Ramos (cell line): ENCODE data around the gene ABCB6.
"Not testable (repeated sequence)": the region's sequence is repeated elsewhere in the genome, so short reads cannot be mapped to it uniquely, and the experiment has no call there.

Experiments used
- in situ Hi-C: fragments of 300-500 bp; cut with MboI; formaldehyde crosslinking; loops from one replicate; pipeline ENCODE4 v1.14.3; 2022; ENCODE audit warnings: low sequenced_read_pairs; ENCODE audit not compliant: unreplicated experiment

The ABCB6 gene

DNA sequence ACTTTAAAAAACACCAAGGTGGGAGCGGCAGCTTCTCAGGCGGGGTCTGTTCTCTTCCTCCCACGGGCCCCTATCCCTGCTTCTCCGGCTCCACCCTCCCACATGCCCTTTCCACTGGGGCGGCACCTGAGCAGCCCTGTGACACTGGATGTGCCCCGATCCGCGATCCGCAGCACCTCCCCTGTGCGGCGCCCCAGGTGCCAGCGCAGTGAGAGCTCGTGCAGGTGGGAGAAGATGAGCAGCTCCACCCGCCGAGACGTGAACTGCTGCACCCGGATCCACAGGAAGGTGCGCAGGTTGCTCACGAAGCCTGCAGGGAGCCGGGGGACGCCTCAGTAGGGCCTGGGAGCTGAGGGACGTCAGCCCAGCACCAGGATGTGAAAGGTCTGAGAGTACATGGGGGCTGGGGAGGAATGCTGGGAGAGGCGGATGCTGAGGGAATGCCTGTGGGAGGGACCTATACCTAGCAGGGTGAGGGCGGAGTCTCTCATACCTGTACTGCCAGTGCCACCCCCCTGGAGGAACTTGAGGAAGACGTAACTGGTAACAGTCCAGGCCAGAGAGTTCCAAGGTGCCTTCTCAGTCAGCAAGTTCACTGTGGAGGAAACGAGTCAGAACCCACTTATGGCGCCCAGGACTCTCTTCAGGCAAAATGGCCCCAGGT is 2.8 kb downstream of the ABCB6 start:
- in situ Hi-C loops = no loop called here

DNA sequence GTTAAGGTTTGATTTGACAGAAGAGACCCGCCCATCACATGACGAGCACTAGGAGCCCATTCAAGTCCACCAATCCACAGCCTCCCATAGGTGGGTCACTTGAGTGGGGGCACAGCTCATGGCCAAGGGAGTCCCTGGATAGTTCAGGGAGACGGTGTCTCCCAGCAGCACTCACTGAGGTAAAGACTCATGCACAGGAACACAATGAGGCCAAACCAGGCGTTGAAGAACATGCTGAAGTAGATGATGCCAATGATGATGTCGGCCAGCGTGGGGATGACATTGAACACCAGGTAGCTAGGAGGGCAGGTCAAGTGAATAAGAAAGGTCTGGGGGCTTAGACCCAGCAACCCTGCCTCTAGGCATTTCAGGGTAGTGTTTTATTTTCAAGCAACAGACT is 4.0 kb downstream of the ABCB6 start:
- in situ Hi-C loops = no loop called here

DNA sequence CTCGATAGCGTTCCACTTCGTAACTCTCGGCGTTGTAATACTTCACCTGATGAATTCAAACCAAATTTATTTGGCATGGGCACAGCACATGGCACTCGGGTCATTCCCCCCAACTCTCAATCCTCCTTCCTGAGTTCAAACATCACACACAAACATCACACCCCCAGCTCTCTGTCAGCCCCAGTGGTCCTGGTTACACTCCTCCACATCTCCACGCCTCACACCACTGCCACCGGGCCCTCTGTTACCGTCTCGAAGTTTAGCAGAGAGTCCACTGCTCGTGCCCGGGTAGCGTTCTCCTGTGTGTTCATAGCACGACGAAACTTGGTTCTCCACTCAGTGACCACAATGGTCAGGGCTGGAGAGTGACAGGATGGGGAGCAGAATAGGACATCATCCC is 4.6 kb downstream of the ABCB6 start:
- in situ Hi-C loops = no loop called here

DNA sequence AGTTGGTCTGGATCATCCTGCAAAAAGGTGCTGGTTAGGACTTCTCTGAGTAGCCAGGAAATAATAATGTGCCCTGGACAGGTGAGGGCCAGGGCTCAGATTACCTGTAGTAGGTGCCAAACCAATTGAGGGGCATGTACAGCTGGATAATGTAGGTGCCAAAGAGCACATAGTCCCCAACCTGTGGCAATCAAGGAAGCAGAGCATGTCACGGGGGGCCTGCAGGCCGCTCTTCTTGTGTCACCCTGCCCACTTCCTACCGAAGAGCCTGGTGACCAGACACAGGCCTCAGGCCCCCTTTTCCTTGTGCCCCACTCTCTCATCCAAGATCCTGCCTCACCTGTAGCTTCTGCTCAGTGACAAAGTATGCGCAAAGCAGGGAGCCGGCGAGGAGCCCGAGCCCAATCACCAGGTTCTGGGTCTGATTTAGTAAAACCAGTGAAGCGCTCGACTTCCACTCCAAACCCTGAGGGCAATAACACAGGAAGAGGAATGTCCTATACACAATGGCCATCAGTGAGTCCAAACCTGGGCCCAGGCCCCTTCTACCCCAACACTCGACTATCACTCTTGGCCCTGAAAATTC is 5.2 kb downstream of the ABCB6 start:
- in situ Hi-C loops = no loop called here

DNA sequence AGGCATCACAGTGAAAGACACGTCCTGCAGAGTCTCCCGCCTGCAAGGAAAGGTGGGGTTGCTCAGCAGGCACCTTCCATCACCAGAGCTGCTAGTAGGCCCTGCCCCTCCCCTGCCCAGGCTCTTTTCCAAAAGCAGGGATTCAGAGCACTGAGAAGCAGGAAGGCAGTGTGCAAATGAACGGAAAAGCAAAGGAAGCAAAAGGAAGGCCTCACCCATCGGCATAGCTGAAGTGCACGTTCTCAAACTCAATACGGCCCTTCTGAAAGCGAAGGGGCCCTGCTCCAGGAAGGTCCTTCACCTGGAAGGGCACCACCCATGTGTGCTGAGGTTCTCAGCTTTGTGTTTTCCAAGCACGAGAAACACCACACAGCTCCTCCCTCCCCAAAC is 5.7 kb downstream of the ABCB6 start:
- in situ Hi-C loops = no loop called here

DNA sequence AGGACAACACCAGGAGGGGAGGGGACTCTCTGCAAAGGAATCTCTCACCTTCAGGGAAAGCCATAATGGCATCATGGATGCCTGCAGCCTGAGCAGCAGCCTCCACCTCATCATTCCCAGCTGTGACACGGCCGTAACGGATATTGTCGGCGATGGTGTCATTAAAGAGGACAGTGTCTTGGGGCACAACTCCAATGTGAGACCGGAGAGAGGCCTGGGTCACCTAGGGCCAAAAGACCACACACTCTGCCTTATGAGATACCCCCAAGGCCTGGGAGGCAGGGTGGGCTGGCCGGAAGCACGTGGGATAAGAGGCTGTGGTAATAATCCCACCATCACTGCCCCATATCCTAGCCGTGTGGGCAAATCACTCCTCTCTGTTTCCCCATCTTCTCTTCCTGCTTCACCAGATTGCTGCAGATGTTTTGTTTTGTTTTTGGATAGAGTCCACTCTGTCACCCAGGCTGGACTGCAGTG is 7.8 kb downstream of the ABCB6 start:
- in situ Hi-C loops = no loop called here

DNA sequence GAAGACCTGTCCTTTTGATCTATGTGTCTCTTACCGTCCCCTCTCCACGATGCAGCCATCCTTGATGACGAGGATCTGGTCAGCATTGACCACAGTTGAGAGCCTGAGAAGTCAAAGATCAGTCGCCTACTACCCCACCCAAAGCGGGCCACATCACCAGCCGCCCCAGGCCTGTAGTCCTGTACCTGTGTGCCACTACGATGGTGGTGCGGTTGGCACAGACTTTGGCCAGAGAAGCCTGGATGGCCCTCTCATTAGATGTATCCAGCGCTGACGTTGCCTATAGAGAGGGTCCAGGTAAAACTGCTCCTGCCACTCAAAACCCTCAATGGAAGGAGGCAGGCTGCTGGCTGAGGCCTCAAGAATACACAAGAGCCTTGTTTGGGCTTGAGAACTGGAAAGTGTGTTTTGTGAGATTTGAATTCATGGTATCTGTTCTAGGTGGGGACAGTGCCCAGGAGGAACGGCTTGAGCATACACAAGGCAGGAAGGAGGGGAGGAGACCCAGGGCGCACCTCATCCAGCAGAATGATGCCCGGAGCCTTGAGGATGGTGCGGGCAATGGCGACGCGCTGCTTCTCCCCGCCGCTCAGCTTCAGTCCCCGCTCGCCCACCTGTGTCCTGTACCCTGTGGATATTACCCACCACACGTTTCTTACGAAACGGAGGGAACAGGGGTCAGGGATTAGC is 8.4 kb downstream of the ABCB6 start:
- in situ Hi-C loops = no loop called here

DNA sequence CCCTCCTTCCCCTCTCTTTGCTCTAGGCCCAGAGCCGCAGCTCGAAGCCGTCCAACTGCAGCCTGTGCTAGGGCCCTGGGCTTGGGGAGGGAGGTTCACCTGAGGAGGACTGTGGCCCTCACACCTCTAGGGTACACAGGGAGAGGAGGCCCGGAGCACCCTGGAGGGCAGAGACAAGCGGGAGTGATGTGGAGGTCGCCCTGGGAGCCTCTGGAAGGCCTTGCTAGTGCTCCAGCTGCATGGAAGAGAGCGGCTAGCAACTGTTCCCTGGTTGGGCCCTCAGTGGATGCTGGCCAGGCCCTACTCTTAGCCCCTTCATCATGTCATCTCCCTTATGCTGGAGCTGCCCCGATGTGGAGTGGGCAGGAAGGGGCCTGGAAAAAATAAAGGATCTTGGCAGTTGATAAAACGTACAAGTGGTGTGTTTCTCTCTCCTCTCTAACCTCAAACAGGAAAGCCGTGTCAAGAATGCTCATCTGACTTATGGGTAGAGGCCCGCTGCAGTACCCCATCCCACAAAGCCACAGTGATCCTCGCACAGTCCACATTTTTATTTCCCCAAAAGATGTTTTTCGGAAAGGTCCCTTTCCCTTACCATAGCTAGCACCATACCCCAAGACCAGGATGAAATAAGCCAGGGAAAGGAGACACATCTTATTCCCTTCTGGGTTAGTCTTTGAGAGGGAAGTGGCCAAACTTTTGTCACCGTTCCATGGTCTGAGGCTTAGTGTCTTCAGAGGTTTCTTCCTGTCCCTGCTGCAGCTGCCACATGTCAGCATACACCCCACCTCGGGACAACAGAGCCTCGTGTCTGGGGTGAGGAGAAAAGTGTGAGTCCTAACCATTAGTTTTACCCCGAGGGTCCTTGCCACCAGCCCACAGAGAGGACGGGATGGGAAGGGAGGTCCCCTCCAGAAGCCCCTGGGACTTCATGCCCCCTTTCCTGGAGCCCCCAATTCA is 9.2 kb downstream of the ABCB6 start:
- in situ Hi-C loops = loop anchor here (5.0 kb wide), 1 partner anchor 37 kb away; the partner anchor contains the start of gene SLC23A3

DNA sequence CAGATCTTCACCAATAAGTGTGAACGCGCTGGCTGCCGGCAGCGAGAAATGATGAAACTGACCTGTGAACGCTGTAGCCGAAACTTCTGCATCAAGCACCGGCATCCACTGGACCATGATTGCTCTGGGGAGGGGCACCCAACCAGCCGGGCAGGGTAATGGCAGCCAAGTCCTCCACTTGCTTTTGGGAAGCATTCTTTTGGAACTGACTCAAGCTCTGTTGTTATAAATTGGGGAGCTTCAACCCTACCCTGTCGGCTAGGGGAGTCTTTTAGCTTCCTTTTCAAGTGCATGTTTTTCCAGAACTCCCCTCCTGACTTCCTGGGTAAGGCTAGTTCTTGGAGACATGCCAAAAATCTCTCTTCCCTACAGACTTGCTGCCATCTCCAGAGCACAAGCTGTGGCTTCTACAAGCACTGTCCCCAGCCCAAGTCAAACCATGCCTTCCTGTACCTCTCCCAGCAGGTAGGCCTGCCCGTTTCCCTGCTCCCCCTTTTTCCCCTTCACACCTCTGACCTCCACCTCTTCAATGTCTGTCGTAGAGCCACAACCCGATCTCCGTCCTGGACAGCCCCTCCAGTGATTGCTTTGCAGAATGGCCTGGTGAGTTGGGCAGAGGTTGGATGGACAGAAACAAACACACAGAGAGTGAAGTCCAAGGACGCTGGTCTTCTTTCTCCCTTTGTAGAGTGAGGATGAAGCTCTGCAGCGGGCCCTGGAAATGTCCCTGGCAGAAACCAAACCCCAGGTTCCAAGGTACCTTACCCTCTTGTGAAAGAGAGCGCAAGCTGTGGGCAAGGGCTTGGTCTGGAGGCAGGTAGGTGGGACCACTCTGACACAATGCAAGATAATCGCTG is 10.6 kb downstream of the ABCB6 start:
- in situ Hi-C loops = loop anchor here (5.0 kb wide), 1 partner anchor 36 kb away; the partner anchor contains the start of gene SLC23A3

DNA sequence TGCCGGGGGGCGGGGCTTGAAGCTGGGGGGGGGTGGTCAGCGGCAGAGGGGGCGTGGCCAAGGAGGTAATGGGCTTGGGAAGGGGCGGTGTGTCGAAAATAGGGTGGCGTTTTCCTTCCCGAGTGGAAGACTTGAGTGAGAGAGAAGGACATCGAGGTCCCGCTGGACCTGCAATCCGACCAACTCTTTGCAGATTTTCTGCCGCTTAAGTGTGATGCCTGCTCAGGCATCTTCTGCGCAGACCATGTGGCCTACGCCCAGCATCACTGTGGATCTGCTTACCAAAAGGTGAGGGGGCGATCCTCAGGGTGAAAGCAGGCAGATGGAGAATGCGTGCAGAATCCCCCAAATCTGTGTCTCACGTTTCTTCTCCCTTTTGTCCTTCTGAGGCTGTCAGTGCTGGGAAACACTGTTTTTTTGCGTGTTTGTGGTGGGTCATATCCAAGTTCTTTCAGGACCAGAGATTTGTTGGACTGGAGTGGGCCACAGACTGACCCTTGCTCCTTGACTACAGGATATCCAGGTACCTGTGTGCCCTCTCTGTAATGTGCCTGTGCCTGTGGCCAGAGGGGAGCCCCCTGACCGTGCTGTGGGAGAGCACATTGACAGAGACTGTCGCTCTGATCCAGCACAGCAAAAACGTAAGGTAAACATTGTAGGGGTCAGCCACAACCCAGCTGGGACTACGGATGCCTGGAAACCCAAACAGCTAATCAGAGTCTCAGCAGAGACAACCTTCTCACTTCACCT is 11.4 kb downstream of the ABCB6 start:
- in situ Hi-C loops = loop anchor here (5.0 kb wide), 1 partner anchor 35 kb away; the partner anchor contains the start of gene SLC23A3

DNA sequence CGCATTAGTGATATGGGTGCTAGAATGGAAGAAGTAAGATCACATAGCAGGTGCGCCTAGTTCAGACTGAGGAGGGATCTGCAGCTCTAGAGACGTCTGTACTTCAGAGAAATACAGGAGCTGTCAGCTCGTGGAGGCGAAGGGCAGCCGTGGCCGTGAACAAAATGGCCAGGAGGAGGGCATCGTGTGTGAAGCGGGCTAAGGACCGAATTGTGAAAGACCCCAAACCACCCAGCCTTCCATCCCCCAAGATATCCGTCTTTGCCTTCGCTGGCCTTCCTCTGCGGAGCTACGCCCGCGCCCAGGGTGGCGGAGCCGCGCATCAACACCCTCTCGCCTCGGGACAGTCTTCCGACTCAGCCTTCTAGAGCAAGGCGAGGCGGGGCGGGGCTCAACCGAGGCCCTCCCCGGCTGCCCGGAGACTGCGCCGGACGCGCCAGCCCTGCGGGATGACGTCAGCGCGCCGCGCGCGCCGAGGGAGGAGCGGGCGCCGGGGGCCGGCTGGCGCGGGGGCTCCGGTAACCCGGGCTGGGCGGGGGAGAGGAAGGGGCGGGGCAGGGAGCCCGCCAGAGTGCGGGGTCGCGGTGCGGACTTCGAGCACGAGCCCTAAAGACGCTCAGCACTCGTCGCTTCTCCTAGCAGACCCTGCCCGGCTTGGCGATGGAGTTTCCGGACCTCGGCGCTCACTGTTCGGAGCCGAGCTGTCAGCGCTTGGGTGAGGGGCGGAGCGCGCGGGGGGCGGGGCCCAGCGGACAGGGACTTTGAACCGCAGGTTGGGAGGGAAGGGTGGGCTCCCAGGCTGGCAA is 12.2 kb downstream of the ABCB6 start, which contains the start of gene ZFAND2B:
Gene ZFAND2B (plus strand): TSS at position 455 of the 806 bp plus-strand sequence. CDS start 206 bp downstream, at position 661.
- in situ Hi-C loops = loop anchor here (5.0 kb wide), 1 partner anchor 34 kb away; the partner anchor contains the start of gene SLC23A3

DNA sequence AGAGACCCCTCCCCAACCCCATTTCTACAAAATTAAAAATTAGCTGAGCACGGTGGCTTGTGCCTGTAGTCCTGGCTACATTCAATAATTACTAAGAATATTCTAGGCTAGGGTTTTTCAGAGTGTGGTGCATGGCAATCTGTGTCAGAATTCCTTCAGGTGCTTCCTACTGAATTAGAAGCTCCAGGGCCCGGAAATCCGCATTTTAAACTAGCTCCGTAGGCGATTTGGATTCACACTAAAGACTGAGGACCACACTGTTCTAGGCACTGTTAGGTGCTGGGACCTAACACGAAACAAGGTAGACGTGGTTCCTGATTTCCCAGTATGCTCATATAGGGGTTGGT is 12.8 kb downstream of the ABCB6 start:
- in situ Hi-C loops = loop anchor here (5.0 kb wide), 1 partner anchor 34 kb away; the partner anchor contains the start of gene SLC23A3

DNA sequence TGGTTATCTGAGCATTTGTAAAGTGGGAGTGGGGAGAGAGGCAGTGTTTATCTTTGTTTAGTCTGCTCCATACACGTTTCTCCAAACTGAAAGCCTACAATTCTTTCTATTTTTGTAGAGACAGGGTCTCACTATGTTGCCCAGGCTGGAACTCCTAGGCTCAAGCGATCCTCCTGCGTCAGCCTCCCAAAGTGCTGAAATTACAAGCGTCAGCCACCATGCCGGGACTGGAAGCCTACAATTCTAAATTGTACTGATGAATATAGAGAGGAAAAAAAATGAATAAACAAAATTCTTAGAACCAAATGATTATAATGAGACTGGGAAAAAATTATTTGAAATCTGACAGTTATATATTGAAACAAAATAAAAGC is 13.6 kb downstream of the ABCB6 start:
- in situ Hi-C loops = loop anchor here (5.0 kb wide), 1 partner anchor 33 kb away; the partner anchor contains the start of gene SLC23A3

DNA sequence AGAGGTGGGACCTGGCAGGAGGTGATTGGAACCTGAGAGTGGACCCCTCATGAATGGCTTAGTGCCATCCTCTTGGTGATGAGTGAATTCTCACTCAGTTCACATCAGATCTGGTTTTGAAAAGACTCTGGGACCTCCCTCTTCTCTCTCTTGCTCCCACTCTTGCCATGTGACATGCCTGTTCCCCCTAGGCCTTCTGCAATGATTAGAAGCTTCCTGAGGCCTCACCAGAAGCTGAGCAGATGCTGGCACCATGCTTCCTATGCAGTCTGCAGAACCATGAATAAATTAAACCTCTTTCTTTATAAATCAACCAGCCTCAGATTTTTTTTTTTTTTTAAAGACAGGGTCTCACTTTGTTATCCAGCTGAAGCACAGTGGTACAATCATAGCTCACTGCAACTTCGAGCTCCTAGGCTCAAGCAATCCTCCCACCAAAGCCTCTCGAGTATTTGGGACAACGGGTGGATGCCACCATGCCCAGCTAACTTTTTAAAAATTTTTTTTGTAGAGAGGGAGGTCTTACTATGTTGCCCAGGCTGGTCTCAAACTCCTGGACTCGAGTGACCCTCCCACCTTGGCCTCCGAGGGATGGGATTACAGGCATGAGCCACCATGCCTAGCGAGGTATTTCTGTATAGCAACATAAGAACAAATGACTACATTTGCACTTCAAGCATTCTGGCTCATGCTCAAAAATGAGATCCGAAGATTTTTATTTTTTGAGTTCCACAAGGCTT is 14.2 kb downstream of the ABCB6 start:
- in situ Hi-C loops = loop anchor here (5.0 kb wide), 1 partner anchor 32 kb away; the partner anchor contains the start of gene SLC23A3

DNA sequence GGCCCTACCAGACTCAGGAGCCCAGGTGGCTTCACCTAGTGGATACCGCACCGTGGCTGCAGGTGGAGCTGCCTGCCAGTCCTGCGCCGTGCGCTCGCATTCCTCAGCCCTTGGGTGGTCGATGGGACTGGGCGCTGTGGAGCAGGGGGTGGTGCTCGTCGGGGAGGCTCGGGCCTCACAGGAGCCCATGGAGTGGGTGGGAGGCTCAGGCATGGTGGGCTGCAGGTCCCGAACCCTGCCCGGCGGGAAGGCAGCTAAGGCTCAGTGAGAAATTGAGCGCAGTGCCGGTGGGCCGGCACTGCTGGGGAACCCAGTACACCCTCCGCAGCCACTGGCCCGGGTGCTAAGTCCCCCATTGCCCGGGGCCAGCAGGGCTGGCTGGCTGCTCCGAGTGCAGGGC is 17.4 kb downstream of the ABCB6 start:
- in situ Hi-C loops = not testable (repeated sequence)

DNA sequence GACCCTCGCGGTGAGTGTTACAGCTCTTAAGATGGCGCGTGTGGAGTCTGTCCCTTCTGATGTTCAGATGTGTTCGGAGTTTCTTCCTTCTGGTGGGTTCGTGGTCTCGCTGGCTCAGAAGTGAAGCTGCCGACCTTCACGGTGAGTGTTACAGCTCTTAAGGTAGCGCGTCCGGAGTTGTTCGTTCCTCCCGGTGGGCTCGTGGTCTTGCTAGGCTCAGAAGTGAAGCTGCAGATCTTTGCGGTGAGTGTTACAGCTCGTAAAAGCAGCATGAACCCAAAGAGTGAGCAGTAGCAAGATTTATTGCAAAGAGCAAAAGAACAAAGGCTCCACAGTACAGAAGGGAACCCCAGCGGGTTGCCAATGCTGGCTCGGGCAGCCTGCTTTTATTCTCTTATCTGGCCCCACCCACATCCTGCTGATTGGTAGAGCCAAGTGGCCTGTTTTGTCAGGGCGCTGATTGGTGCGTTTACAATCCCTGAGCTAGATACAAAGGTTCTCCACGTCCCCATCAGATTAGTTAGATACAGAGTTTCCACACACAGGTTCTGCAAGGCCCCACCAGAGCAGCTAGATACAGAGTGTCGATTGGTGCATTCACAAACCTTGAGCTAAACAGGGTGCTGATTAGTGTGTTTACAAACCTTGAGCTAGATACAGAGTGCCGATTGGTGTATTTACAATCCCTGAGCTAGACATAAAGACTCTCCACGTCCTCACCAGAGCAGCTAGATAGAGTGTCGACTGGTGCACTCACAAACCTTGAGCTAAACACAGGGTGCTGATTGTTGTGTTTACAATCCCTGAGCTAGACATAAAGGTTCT is 18.0 kb downstream of the ABCB6 start:
- in situ Hi-C loops = not testable (repeated sequence)
